Psoas muscle (tissue), 8 donors: Measurements from ENCODE around the gene TMEM54. TPM values are rescaled to one million over a fixed set of nuclear protein-coding genes. Genes with fewer than 3 reads are reported as not detected.
A peak's percentile ranks its signal among the peaks of the same experiment; 100 is the strongest.

Source experiments
- ATAC-seq, 4 donors: fragments of 200-7000 bp; cut with Tn5 transposase; one replicate each; pipeline ENCODE4 v1.9.1; 2020; ENCODE audit warnings: moderate library complexity in 3 of 4, mild to moderate bottlenecking in 2 of 4
- DNase-seq, 2 donors: peaks; one replicate each; pipeline ENCODE4 v3.0.0-alpha.2; 2020
- H3K27ac ChIP-seq: fragments of 200-600 bp; one replicate; pipeline ENCODE4 v1.8.0; 2022
- H3K27me3 ChIP-seq, 3 donors: fragments of 200-600 bp in 1 of 3; one replicate each; pipeline versions ENCODE4 v1.6.1 to v1.8.0; 2013 to 2022; ENCODE audit warnings: low read length in 2 of 3, mild to moderate bottlenecking in 2 of 3, moderate library complexity in 1 of 3; ENCODE audit not compliant: insufficient read depth in 3 of 3
- H3K36me3 ChIP-seq, 2 donors: fragments of 200-600 bp in 1 of 2; one replicate each; pipeline versions ENCODE4 v1.6.1 to v1.8.0; 2013 to 2022; ENCODE audit warnings: low read depth in 1 of 2, mild to moderate bottlenecking in 1 of 2, moderate library complexity in 1 of 2; ENCODE audit not compliant: insufficient read depth in 1 of 2
- H3K4me1 ChIP-seq: fragments of 200-600 bp; one replicate; pipeline ENCODE4 v1.8.0; 2022
- H3K4me3 ChIP-seq: fragments of 200-600 bp; one replicate; pipeline ENCODE4 v1.8.0; 2022; ENCODE audit warnings: mild to moderate bottlenecking
- H3K9me3 ChIP-seq: fragments of 200-600 bp; one replicate; pipeline ENCODE4 v1.8.0; 2022
- WGBS, 3 donors: extraction: QIAGEN DNeasy Blood & Tissue Kit; methylation state at CpG; one replicate each; pipeline versions ENCODE4 v1.1.6 to v1.1.7; 2013; 5-methylcytosine and 5-hydroxymethylcytosine counted together
- intact Hi-C, 2 donors: fragments of 100-400 bp; cut with DNase I; formaldehyde crosslinking; loops; one replicate each; pipeline versions ENCODE4 v1.11.0 to v1.14.2; 2022
- polyA plus RNA-seq, 3 donors: library from polyadenylated mRNA; stranded (reverse); fragments of 200-250 nt; gene quantifications; one replicate each; pipeline ENCODE4 v1.2.3, GENCODE V29; 2013
- total RNA-seq, 4 donors: library from RNA; stranded (reverse); fragmentation: NEBNext Ultra II Directional in 2 of 4; extraction: Animal tissue kit (Norgen Biotek cat#: 25700) in 2 of 4; gene quantifications; one replicate each; pipeline versions ENCODE4 v1.2.1 to v1.2.4, GENCODE V29; 2021 to 2023
- TF ChIP-seq, protein P1 (sequence below): fragments of 200-600 bp; IDR thresholded peaks from one replicate; pipeline ENCODE4 v1.8.0; 2022; ENCODE audit warnings: antibody characterized with exemption
- donor health status: healthy with polysubstance abuse.
- donor health status: DM: no; HTN: no; CAD: no; lungs with moderate emphysema.
- donor health status: Bipolar disorder and iron deficiency.
- donor health status: healthy.
- donor health status: DM: yes; HTN: yes; CAD: no.
- donor health status: DM: no; HTN: no; CAD: no.
- donor health status: DM: no; HTN: no; CAD: no.
- donor health status: DM: yes; HTN: yes; CAD: no.

Gene TMEM54
- total and polyA plus RNA-seq, 7 donors = 4.7 to 11.8 (median 5.9) TPM

DNA sequence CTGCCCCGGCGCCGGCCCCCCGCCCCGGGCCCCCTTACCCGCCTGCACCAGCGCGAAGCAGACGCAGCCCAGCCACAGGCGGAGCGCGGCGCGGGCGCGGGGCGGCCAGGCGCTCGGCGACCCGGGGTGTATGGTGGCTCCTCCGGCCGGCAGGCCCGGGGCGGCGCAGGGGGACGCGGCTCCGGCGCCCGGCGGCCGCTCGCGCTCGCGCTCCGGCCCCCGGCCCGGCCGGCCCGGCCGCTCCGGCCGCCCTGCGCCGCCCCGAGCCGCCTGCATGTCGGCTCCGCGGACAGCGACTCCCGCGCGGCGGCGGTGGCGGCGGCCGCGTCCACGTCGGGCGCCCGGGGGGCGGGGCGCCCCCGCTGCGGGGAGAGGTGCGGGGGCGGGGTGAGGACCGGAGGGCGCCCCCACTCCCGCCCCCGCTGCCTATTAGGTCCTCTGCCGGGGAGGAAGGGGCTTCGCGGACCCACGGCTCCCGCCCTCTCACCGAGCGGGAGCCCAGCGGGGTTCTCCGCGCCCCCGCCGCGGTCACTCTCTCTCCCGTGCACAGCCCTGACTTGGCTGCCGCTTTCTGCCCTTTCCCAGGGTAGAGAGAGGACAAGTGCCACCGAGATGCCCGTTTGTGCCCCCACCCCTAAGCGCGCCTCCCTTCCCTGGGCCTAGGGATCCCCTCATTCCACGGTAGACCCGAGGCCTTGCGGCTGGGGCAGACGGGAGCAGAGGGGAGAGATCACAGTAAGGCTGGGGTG, 30.4 kb downstream of the TMEM54 start, which contains the start of gene FNDC5:
TSS of gene FNDC5 (minus strand) at position 298 of the 749 bp plus-strand sequence.
- DNase-seq = no peak
- WGBS, 3 donors = 2 to 4% (median 3%) methylated on average over 23 to 99 of the region's 99 CpGs
- H3K27ac ChIP-seq = peak within 1 kb of the TSS; percentile 69

DNA sequence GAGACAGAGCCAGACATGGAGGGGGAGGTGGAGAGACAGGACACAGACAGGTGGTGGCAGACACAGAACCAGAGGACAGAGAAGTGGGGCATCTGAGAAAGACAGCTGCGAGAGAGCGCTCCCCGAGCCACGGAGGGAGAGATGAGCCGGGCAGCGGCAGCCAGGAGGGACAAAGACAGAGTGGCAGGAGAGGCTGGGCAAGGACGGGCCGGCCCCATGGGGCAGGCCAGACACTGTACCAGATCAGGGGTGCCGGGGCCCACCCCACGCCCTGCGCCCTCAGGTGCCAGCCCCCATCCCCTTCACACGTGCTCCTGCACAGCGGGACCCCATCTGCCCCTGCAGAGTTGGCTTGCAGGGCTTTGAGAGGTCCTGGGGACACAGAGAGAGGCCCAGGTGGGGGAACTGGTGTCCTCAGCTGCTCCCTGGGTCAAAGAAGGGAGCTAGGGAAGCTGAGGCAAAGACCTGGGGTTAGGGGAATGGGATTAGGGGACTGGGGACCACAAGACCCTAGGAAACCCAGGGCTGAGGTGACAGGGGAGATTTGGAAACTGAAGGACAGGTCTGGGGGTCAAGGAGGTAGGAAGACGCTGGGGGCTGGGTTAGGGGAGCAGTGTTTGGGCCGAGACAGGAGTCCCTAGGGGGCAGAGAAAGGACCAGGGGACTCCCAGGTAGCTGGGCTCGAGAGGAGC, 31.1 kb downstream of the TMEM54 start:
- TF ChIP-seq, protein P1, sequence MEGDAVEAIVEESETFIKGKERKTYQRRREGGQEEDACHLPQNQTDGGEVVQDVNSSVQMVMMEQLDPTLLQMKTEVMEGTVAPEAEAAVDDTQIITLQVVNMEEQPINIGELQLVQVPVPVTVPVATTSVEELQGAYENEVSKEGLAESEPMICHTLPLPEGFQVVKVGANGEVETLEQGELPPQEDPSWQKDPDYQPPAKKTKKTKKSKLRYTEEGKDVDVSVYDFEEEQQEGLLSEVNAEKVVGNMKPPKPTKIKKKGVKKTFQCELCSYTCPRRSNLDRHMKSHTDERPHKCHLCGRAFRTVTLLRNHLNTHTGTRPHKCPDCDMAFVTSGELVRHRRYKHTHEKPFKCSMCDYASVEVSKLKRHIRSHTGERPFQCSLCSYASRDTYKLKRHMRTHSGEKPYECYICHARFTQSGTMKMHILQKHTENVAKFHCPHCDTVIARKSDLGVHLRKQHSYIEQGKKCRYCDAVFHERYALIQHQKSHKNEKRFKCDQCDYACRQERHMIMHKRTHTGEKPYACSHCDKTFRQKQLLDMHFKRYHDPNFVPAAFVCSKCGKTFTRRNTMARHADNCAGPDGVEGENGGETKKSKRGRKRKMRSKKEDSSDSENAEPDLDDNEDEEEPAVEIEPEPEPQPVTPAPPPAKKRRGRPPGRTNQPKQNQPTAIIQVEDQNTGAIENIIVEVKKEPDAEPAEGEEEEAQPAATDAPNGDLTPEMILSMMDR = no peak
- ATAC-seq (peak; percentile 52 to 81 (median 68)), DNase-seq (no peak)
- Histone ChIP-seq H3K27me3 (no peaks in the 10 kb centered on the region), H3K4me3 (peak overlapping the region; percentile 63), H3K4me1 (peaks cover 14% of the 10 kb centered on the region), H3K36me3 (no peaks in the 10 kb centered on the region), H3K9me3 (no peaks in the 10 kb centered on the region), H3K27ac (peak overlapping the region; percentile 69)
- WGBS, 3 donors = 16 to 25% (median 22%) methylated on average over 11 to 16 of the region's 16 CpGs
- intact Hi-C loops = loop anchor here (1.0 to 5.0 kb wide), 4 partner anchors 43 to 218 kb away; partner anchors contain the start of genes S100PBP (in 1 of the 2) and YARS1 (in 1 of the 2)

More for the DNA sequence above, 30.4 kb downstream of the TMEM54 start, which contains the start of gene FNDC5:
- intact Hi-C loops = loop anchor here (1.0 to 5.0 kb wide), 4 partner anchors 43 to 218 kb away; partner anchors contain the start of genes S100PBP (in 1 of the 2) and YARS1 (in 1 of the 2)
- Histone ChIP-seq H3K36me3 (no peaks in the 10 kb centered on the region), H3K4me3 (peak within 1 kb of the TSS; percentile 63), H3K27me3 (no peaks in the 10 kb centered on the region), H3K9me3 (no peaks in the 10 kb centered on the region), H3K4me1 (peaks cover 9% of the 10 kb centered on the region)
- TF ChIP-seq, protein P1 = no peak
- ATAC-seq = peak; percentile 28 to 69 (median 63)

DNA sequence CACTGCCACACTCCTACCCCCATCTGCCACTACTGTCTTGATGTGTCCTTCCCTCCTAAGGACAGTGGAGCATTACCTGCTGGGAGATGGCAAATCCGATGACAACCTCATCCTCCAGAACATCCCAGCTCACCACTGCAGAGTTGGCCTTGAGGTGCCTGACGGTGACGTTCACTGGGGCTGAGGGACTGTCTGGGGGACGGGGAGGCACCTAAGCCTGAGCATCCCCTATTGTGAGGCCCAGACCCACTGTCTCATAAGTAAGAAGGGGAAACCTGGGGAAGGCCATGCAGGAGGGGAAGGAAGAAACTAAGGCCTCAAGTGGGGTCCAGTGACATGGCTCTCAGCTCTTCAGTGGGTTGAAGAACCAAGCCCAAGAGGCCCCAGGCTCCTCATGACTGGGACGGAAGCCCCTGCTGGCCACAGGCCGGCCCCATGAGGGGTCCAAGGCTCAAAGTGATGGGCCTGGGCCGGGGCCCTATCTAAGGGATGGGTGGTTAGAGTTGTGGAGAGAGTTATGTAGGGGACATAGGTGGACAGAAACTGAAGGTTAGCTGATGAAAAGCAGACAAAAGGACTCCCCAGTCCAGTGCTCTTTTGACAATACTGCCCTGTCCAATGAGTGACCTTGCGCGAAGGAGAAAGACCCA, 32.3 kb downstream of the TMEM54 start:
- no peak for DNase-seq
- intact Hi-C loops = no loop called here

DNA sequence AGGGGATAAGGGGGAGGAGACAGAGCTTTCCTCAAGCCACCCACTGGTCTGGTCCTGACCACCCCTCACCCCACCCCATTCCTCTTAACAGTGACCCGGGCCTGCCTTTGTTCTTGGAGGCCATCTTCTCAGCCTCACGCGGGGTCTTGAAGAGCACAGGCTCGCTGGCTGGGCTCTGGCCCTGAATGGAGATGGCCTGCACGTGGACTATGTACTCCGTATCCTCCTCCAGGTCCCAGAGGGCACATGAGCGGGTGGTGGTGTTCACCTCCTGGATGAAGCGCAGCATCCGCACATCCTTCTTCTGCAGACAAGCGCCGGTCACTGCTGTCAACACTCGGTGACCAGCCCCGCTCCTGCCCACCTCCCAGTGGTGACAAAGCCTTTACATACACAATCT, 33.1 kb downstream of the TMEM54 start:
- DNase-seq (no peak), ATAC-seq (no peak)
- H3K36me3 ChIP-seq = peaks cover 0 to 5% of the 10 kb centered on the region in 2 donors
- H3K9me3 ChIP-seq = no peaks in the 10 kb centered on the region
- intact Hi-C loops = no loop called here
- TF ChIP-seq, protein P1 = no peak
- no peak overlapping the region for H3K27ac ChIP-seq
- H3K4me1 ChIP-seq = peaks cover 20% of the 10 kb centered on the region
- H3K27me3 ChIP-seq = no peaks in the 10 kb centered on the region
- WGBS, 3 donors = 91 to 95% (median 93%) methylated on average over 13 of the region's 13 CpGs
- no peak overlapping the region for H3K4me3 ChIP-seq

More for the DNA sequence above, 32.3 kb downstream of the TMEM54 start:
- TF ChIP-seq, protein P1 = no peak
- no peaks in the 10 kb centered on the region for H3K36me3 ChIP-seq
- H3K9me3 ChIP-seq = no peaks in the 10 kb centered on the region
- H3K4me1 ChIP-seq = peaks cover 20% of the 10 kb centered on the region
- no peak for ATAC-seq
- H3K27ac ChIP-seq = peak overlapping the region; percentile 69
- 89 to 98% (median 96%) methylated on average over 9 of the region's 9 CpGs for WGBS, 3 donors
- H3K4me3 ChIP-seq = no peak overlapping the region
- H3K27me3 ChIP-seq = no peaks in the 10 kb centered on the region
